WTC11 (cell line): Measurements from ENCODE around the gene PPID. TPM values are rescaled to one million over a fixed set of nuclear protein-coding genes. Genes with fewer than 3 reads are reported as not detected.

ENCODE experiments used
- ATAC-seq: fragments of 200-7000 bp; cut with Tn5 transposase; 2 replicates; pipeline ENCODE4 v1.10.0; 2021; ENCODE audit warnings: mild to moderate bottlenecking, moderate library complexity
- CTCF ChIA-PET: fragments of 300-600 bp; sonication (Branson Sonifier 250); formaldehyde crosslinking; loops from one replicate; lab custom pipeline; 2021; ENCODE audit warnings: antibody characterized with exemption; lab: Charles Lee
- POLR2A ChIA-PET: fragments of 350-600 bp; sonication (Branson Sonifier 250); formaldehyde crosslinking; loops from one replicate; lab custom pipeline; 2021; ENCODE audit warnings: antibody characterized with exemption; lab: Charles Lee
- DNase-seq: peaks from one replicate; pipeline ENCODE4 v3.0.0; 2021; ENCODE audit warnings: low spot score
- H3K27ac Mint-ChIP-seq: 2 replicates; pipeline ENCODE4 v1.8.0; 2021; ENCODE audit warnings: mixed read lengths
- H3K27me3 Mint-ChIP-seq: 2 replicates; pipeline ENCODE4 v1.8.0; 2021; ENCODE audit warnings: low read depth, mild to moderate bottlenecking, moderate library complexity, mixed read lengths
- H3K36me3 Mint-ChIP-seq: 2 replicates; pipeline ENCODE4 v1.8.0; 2021; ENCODE audit warnings: mixed read lengths
- H3K4me1 Mint-ChIP-seq: 2 replicates; pipeline ENCODE4 v1.8.0; 2022; ENCODE audit warnings: mixed read lengths
- H3K4me3 Mint-ChIP-seq: 2 replicates; pipeline ENCODE4 v1.8.0; 2021; ENCODE audit warnings: mild to moderate bottlenecking, moderate library complexity, mixed read lengths
- H3K9me3 Mint-ChIP-seq: 2 replicates; pipeline ENCODE4 v1.8.0; 2021; ENCODE audit warnings: mixed read lengths
- ATF2 ChIP-seq: sonication (generic); formaldehyde crosslinking; IDR thresholded peaks from 2 replicates; pipeline ENCODE4 v1.8.1; 2022; ENCODE audit warnings: low read depth, missing genetic modification reagents, borderline replicate concordance
- ERG ChIP-seq: fragments of 250-450 bp; sonication (Bioruptor Pico); IDR thresholded peaks from 2 replicates; pipeline ENCODE4 v1.8.0; 2021; ENCODE audit warnings: mild to moderate bottlenecking
- FOXP1 ChIP-seq: sonication (generic); formaldehyde crosslinking; IDR thresholded peaks from 2 replicates; pipeline ENCODE4 v1.8.0; 2022; ENCODE audit warnings: missing genetic modification reagents, mild to moderate bottlenecking, moderate library complexity, borderline replicate concordance
- GTF2I ChIP-seq: fragments of 250-450 bp; sonication (Bioruptor Pico); conservative IDR thresholded peaks from 2 replicates; pipeline ENCODE4 v1.4.0; 2021; ENCODE audit warnings: mild to moderate bottlenecking
- IRF1 ChIP-seq: sonication (generic); formaldehyde crosslinking; IDR thresholded peaks from 2 replicates; pipeline ENCODE4 v1.8.0; 2023; ENCODE audit warnings: missing genetic modification reagents
- JAZF1 ChIP-seq: fragments of 250-450 bp; sonication (Bioruptor Pico); IDR thresholded peaks from 2 replicates; pipeline ENCODE4 v1.9.0; 2021; ENCODE audit warnings: moderate library complexity, mild to moderate bottlenecking, inconsistent platforms
- KAT7 ChIP-seq: sonication (generic); formaldehyde crosslinking; IDR thresholded peaks from 2 replicates; pipeline ENCODE4 v1.8.1; 2023; ENCODE audit warnings: missing genetic modification reagents, mild to moderate bottlenecking, borderline replicate concordance
- MAX ChIP-seq: sonication (generic); formaldehyde crosslinking; IDR thresholded peaks from 2 replicates; pipeline ENCODE4 v1.8.0; 2022; ENCODE audit warnings: mild to moderate bottlenecking, missing genetic modification reagents
- MXD4 ChIP-seq: fragments of 250-450 bp; sonication (Bioruptor Pico); IDR thresholded peaks from 2 replicates; pipeline ENCODE4 v1.8.0; 2021; ENCODE audit warnings: mild to moderate bottlenecking, moderate library complexity, borderline replicate concordance
- PRDM15 ChIP-seq: sonication (generic); formaldehyde crosslinking; IDR thresholded peaks from 2 replicates; pipeline ENCODE4 v1.8.0; 2022; ENCODE audit warnings: missing genetic modification reagents
- RELA ChIP-seq: sonication (generic); formaldehyde crosslinking; IDR thresholded peaks from 2 replicates; pipeline ENCODE4 v1.8.1; 2022; ENCODE audit warnings: missing genetic modification reagents, mild to moderate bottlenecking, borderline replicate concordance
- SMAD3 ChIP-seq: sonication (generic); formaldehyde crosslinking; IDR thresholded peaks from 2 replicates; pipeline ENCODE4 v1.8.0; 2022; ENCODE audit warnings: missing genetic modification reagents, mild to moderate bottlenecking, borderline replicate concordance
- TP53 ChIP-seq: sonication (generic); formaldehyde crosslinking; IDR thresholded peaks from 2 replicates; pipeline ENCODE4 v1.8.1; 2023; ENCODE audit warnings: mild to moderate bottlenecking, missing genetic modification reagents
- ZNF416 ChIP-seq: fragments of 250-450 bp; sonication (Bioruptor Pico); IDR thresholded peaks from 2 replicates; pipeline ENCODE4 v1.9.0; 2021; ENCODE audit warnings: mild to moderate bottlenecking, inconsistent platforms
- ZNF425 ChIP-seq: fragments of 250-450 bp; sonication (Bioruptor Pico); conservative IDR thresholded peaks from 2 replicates; pipeline ENCODE4 v1.9.0; 2021; ENCODE audit warnings: mild to moderate bottlenecking
- ZNF671 ChIP-seq: fragments of 250-450 bp; sonication (Bioruptor Pico); IDR thresholded peaks from 2 replicates; pipeline ENCODE4 v1.8.0; 2021; ENCODE audit warnings: mild to moderate bottlenecking
- total RNA-seq: library from RNA; stranded (reverse); gene quantifications from 3 replicates; pipeline ENCODE4 v1.2.3, GENCODE V29; 2021
- TF ChIP-seq, protein P1 (sequence below): sonication (generic); formaldehyde crosslinking; IDR thresholded peaks from 2 replicates; pipeline ENCODE4 v1.8.1; 2022; ENCODE audit warnings: missing genetic modification reagents, borderline replicate concordance
- TF ChIP-seq, protein P2 (sequence below): sonication (generic); formaldehyde crosslinking; IDR thresholded peaks from 2 replicates; pipeline ENCODE4 v1.8.0; 2022; ENCODE audit warnings: mild to moderate bottlenecking, missing genetic modification reagents
- TF ChIP-seq, protein P3 (sequence below): sonication (generic); formaldehyde crosslinking; IDR thresholded peaks from 2 replicates; pipeline ENCODE4 v1.8.1; 2023; ENCODE audit warnings: mild to moderate bottlenecking, missing genetic modification reagents
- TF ChIP-seq, protein P4 (sequence below): sonication (generic); formaldehyde crosslinking; IDR thresholded peaks from 2 replicates; pipeline ENCODE4 v1.8.1; 2023; ENCODE audit warnings: mild to moderate bottlenecking, missing genetic modification reagents, moderate library complexity

PPID gene
- total RNA-seq, 1 experiment from 2014 or later, result 40.5 TPM

DNA sequence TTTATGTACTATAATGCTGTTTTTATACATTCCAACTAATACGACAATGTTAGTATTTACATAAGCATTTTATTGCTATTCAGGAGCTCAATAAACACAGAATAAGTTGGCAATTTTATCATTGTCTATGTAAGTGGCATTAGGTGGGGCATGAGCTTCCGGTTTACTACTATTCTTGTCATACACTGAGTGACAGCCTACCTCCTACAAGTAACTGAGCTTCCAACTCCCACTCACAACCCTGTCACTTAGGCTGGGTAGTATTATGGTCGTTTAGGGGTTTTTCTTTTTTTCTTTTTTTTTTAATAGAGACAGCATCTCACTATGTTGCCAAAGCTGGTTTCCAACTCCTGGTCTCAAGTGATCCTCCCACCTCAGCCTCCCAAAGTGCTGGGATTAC is 7.4 kb downstream of the PPID start:
- no peak for ATAC-seq
- H3K27ac Mint-ChIP-seq, result no peak overlapping the region
- no peaks in the 10 kb centered on the region for H3K4me1 Mint-ChIP-seq
- H3K36me3 Mint-ChIP-seq, result peaks cover 80% of the 10 kb centered on the region
- ChIA-PET POLR2A (no interaction called here), CTCF (no interaction called here)
- H3K27me3 Mint-ChIP-seq, result no peaks in the 10 kb centered on the region
- DNase-seq, result no peak
- no peak overlapping the region for H3K4me3 Mint-ChIP-seq
- no peaks in the 10 kb centered on the region for H3K9me3 Mint-ChIP-seq
- TF ChIP-seq RELA (CRISPR knock-in tag) (no peak), MXD4 (CRISPR knock-in tag) (no peak), ZNF671 (CRISPR knock-in tag) (no peak), ZNF416 (CRISPR knock-in tag) (no peak), KAT7 (no peak), SMAD3 (CRISPR knock-in tag) (no peak), MAX (no peak), TP53 (CRISPR knock-in tag) (no peak)
- TF ChIP-seq, protein P1, sequence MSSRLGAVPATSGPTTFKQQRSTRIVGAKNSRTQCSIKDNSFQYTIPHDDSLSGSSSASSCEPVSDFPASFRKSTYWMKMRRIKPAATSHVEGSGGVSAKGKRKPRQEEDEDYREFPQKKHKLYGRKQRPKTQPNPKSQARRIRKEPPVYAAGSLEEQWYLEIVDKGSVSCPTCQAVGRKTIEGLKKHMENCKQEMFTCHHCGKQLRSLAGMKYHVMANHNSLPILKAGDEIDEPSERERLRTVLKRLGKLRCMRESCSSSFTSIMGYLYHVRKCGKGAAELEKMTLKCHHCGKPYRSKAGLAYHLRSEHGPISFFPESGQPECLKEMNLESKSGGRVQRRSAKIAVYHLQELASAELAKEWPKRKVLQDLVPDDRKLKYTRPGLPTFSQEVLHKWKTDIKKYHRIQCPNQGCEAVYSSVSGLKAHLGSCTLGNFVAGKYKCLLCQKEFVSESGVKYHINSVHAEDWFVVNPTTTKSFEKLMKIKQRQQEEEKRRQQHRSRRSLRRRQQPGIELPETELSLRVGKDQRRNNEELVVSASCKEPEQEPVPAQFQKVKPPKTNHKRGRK (CRISPR knock-in tag), result no peak
- TF ChIP-seq, all 79 proteins: peak for 0

DNA sequence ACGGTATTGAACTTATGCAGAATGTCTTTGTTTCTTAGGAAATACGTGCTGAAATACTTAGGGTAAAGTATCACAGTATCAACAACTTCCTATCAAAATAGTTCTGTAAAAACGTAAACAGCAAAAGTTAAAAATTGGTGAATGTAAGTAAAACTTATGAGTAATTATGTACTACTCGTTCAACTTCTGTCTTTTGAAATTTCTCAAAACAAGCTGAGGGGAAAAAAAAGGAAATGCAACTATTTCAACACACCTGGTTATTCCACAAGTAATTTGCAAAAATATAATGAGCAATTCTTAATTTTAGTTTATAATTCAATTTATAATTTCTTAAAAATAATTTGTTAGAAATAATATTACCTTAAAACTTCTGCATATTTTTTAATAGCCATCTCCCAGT is 8.3 kb downstream of the PPID start:
- Mint-ChIP-seq H3K27ac (no peak overlapping the region), H3K4me3 (no peak overlapping the region), H3K27me3 (no peaks in the 10 kb centered on the region), H3K36me3 (peaks cover 83% of the 10 kb centered on the region), H3K9me3 (no peaks in the 10 kb centered on the region), H3K4me1 (no peaks in the 10 kb centered on the region)
- ATAC-seq, result no peak
- POLR2A ChIA-PET, result no interaction called here
- DNase-seq, result no peak
- CTCF ChIA-PET, result no interaction called here
- TF ChIP-seq JAZF1 (CRISPR knock-in tag) (no peak), TP53 (CRISPR knock-in tag) (no peak), ATF2 (no peak), GTF2I (CRISPR knock-in tag) (no peak), PRDM15 (CRISPR knock-in tag) (no peak), FOXP1 (no peak), ZNF425 (CRISPR knock-in tag) (no peak), ERG (CRISPR knock-in tag) (no peak), IRF1 (CRISPR knock-in tag) (no peak), ZNF671 (CRISPR knock-in tag) (no peak)
- TF ChIP-seq, protein P2, sequence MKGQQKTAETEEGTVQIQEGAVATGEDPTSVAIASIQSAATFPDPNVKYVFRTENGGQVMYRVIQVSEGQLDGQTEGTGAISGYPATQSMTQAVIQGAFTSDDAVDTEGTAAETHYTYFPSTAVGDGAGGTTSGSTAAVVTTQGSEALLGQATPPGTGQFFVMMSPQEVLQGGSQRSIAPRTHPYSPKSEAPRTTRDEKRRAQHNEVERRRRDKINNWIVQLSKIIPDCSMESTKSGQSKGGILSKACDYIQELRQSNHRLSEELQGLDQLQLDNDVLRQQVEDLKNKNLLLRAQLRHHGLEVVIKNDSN (CRISPR knock-in tag), result no peak
- TF ChIP-seq, protein P3, sequence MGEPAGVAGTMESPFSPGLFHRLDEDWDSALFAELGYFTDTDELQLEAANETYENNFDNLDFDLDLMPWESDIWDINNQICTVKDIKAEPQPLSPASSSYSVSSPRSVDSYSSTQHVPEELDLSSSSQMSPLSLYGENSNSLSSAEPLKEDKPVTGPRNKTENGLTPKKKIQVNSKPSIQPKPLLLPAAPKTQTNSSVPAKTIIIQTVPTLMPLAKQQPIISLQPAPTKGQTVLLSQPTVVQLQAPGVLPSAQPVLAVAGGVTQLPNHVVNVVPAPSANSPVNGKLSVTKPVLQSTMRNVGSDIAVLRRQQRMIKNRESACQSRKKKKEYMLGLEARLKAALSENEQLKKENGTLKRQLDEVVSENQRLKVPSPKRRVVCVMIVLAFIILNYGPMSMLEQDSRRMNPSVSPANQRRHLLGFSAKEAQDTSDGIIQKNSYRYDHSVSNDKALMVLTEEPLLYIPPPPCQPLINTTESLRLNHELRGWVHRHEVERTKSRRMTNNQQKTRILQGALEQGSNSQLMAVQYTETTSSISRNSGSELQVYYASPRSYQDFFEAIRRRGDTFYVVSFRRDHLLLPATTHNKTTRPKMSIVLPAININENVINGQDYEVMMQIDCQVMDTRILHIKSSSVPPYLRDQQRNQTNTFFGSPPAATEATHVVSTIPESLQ, result no peak
- TF ChIP-seq, protein P4, sequence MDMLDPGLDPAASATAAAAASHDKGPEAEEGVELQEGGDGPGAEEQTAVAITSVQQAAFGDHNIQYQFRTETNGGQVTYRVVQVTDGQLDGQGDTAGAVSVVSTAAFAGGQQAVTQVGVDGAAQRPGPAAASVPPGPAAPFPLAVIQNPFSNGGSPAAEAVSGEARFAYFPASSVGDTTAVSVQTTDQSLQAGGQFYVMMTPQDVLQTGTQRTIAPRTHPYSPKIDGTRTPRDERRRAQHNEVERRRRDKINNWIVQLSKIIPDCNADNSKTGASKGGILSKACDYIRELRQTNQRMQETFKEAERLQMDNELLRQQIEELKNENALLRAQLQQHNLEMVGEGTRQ (CRISPR knock-in tag), result no peak
